ENCODE data around the gene RCN1.

GRCh38 chr11:32053151-32053888 is 37.6 kb upstream of the RCN1 start:
- TF ChIP-seq POLR2A (IDR thresholded peaks at IDR 0.05) (no peak), CTCF (IDR thresholded peaks at IDR 0.05) (no peak)

Data from heart left ventricle (tissue), 13 donors.